H1 (cell line): ENCODE results near the gene COX17.

Source experiments
- CHD2 ChIP-seq: IDR thresholded peaks from 2 replicates; pipeline ENCODE4 v1.6.1; 2012; ENCODE audit warnings: low read length, improper control_type of control experiment
- JUN ChIP-seq: IDR thresholded peaks from 2 replicates; pipeline ENCODE4 v1.6.1; 2011; ENCODE audit warnings: low read depth, mild to moderate bottlenecking, improper control_type of control experiment, low read length

- no peak for TF ChIP-seq CHD2
- no peak for TF ChIP-seq JUN
Measured at GRCh38 chr3:119657887-119658702, 19.1 kb downstream of the COX17 start.
